ENCODE data around the gene CHGA. TPM values are rescaled to one million over a fixed set of nuclear protein-coding genes. Genes with fewer than 3 reads are reported as not detected.

Gene CHGA
- total and polyA plus RNA-seq, 2 of the 13 experiments (the other 11 are each of a cell fraction or from before 2014, with no cell fraction given): not detected

DNA sequence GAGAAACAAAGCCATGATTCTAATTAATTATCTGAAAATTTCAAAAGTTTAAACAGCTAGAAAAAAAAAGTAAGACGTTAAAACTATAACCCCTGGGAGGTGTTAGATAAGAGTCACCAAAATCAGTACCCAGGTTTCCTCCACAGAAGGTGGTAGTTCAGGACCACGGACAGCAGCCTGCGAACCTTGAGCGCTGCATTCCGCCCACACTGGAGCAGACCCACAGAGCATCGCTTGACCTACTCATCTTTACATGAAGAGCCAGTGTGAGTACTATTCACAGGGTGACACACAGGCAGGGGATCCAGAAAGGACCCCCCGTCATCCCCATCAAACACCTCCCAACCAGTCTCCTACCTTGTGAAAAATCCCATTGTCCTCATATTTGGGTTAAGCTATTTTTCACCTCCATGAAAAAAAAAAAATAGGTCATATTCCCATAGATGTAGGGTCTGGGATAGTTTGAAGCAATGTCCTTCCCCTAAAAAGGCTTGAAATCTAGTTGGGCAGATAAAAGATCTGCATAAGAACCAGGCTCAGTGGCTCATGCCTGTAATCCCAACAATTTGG lies 8.8 kb upstream of the CHGA start (continued):
- TF ChIP-seq ZNF891 (CRISPR knock-in tag; IDR thresholded peaks at IDR 0.05) (peak; percentile 48; the same call in 1 of the 2 replicates), NKX3-1 (CRISPR knock-in tag; IDR thresholded peaks at IDR 0.05) (peak; percentile 97), RFXAP (CRISPR knock-in tag; IDR thresholded peaks at IDR 0.05; ENCODE audit: borderline replicate concordance) (peak; percentile 56; the same call in 1 of the 2 replicates), KLF16 (CRISPR knock-in tag; IDR thresholded peaks at IDR 0.05) (peak in 1 of 2 experiments; percentile 86; a peak in 2 of 4 replicates), SOX5 (CRISPR knock-in tag; IDR thresholded peaks at IDR 0.05; ENCODE audit: borderline replicate concordance) (peak; percentile 34; the same call in 1 of the 2 replicates), SAP130 (CRISPR knock-in tag; IDR thresholded peaks at IDR 0.05; ENCODE audit: low read depth) (peak; percentile 56), POLR2A (IDR thresholded peaks at IDR 0.05; ENCODE audit: insufficient read depth in 1 of 2, low read depth in 2 of 2, low read length in 2 of 2) (no peak), KLF11 (CRISPR knock-in tag; IDR thresholded peaks at IDR 0.05) (peak; percentile 98), NR2C2 (CRISPR knock-in tag; IDR thresholded peaks at IDR 0.05; ENCODE audit: borderline replicate concordance) (no peak), TEAD3 (CRISPR knock-in tag; optimal IDR thresholded peaks at IDR 0.05; ENCODE audit: borderline replicate concordance) (peak; percentile 79), RFXANK (CRISPR knock-in tag; IDR thresholded peaks at IDR 0.05) (peak; percentile 51; the same call in 1 of the 2 replicates), GATAD1 (CRISPR knock-in tag; IDR thresholded peaks at IDR 0.05) (peak; percentile 56; the same call in 1 of the 2 replicates), CCDC6 (CRISPR knock-in tag; IDR thresholded peaks at IDR 0.05) (peak; percentile 70; the same call in 1 of the 2 replicates)
- TF ChIP-seq, protein P1, sequence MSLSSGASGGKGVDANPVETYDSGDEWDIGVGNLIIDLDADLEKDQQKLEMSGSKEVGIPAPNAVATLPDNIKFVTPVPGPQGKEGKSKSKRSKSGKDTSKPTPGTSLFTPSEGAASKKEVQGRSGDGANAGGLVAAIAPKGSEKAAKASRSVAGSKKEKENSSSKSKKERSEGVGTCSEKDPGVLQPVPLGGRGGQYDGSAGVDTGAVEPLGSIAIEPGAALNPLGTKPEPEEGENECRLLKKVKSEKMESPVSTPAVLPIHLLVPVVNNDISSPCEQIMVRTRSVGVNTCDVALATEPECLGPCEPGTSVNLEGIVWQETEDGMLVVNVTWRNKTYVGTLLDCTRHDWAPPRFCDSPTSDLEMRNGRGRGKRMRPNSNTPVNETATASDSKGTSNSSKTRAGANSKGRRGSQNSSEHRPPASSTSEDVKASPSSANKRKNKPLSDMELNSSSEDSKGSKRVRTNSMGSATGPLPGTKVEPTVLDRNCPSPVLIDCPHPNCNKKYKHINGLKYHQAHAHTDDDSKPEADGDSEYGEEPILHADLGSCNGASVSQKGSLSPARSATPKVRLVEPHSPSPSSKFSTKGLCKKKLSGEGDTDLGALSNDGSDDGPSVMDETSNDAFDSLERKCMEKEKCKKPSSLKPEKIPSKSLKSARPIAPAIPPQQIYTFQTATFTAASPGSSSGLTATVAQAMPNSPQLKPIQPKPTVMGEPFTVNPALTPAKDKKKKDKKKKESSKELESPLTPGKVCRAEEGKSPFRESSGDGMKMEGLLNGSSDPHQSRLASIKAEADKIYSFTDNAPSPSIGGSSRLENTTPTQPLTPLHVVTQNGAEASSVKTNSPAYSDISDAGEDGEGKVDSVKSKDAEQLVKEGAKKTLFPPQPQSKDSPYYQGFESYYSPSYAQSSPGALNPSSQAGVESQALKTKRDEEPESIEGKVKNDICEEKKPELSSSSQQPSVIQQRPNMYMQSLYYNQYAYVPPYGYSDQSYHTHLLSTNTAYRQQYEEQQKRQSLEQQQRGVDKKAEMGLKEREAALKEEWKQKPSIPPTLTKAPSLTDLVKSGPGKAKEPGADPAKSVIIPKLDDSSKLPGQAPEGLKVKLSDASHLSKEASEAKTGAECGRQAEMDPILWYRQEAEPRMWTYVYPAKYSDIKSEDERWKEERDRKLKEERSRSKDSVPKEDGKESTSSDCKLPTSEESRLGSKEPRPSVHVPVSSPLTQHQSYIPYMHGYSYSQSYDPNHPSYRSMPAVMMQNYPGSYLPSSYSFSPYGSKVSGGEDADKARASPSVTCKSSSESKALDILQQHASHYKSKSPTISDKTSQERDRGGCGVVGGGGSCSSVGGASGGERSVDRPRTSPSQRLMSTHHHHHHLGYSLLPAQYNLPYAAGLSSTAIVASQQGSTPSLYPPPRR (CRISPR knock-in tag; IDR thresholded peaks at IDR 0.05; ENCODE audit: borderline replicate concordance): no peak
- TF ChIP-seq, protein P2, sequence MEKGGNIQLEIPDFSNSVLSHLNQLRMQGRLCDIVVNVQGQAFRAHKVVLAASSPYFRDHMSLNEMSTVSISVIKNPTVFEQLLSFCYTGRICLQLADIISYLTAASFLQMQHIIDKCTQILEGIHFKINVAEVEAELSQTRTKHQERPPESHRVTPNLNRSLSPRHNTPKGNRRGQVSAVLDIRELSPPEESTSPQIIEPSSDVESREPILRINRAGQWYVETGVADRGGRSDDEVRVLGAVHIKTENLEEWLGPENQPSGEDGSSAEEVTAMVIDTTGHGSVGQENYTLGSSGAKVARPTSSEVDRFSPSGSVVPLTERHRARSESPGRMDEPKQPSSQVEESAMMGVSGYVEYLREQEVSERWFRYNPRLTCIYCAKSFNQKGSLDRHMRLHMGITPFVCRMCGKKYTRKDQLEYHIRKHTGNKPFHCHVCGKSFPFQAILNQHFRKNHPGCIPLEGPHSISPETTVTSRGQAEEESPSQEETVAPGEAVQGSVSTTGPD (CRISPR knock-in tag; IDR thresholded peaks at IDR 0.05): 0 out of 2 replicates have a peak, but pooled peaks have one; percentile 29
- TF ChIP-seq, protein P3, sequence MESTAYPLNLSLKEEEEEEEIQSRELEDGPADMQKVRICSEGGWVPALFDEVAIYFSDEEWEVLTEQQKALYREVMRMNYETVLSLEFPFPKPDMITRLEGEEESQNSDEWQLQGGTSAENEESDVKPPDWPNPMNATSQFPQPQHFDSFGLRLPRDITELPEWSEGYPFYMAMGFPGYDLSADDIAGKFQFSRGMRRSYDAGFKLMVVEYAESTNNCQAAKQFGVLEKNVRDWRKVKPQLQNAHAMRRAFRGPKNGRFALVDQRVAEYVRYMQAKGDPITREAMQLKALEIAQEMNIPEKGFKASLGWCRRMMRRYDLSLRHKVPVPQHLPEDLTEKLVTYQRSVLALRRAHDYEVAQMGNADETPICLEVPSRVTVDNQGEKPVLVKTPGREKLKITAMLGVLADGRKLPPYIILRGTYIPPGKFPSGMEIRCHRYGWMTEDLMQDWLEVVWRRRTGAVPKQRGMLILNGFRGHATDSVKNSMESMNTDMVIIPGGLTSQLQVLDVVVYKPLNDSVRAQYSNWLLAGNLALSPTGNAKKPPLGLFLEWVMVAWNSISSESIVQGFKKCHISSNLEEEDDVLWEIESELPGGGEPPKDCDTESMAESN (CRISPR knock-in tag; conservative IDR thresholded peaks at IDR 0.05): peak; percentile 68; the same call in 1 of the 2 replicates
- TF ChIP-seq, protein P4, sequence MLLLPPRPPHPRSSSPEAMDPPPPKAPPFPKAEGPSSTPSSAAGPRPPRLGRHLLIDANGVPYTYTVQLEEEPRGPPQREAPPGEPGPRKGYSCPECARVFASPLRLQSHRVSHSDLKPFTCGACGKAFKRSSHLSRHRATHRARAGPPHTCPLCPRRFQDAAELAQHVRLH (CRISPR knock-in tag; IDR thresholded peaks at IDR 0.05; ENCODE audit: borderline replicate concordance, low read depth): peak; percentile 46; the same call in 1 of the 2 replicates
- TF ChIP-seq, protein P5, sequence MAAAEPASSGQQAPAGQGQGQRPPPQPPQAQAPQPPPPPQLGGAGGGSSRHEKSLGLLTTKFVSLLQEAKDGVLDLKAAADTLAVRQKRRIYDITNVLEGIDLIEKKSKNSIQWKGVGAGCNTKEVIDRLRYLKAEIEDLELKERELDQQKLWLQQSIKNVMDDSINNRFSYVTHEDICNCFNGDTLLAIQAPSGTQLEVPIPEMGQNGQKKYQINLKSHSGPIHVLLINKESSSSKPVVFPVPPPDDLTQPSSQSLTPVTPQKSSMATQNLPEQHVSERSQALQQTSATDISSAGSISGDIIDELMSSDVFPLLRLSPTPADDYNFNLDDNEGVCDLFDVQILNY (CRISPR knock-in tag; conservative IDR thresholded peaks at IDR 0.05): no peak
- TF ChIP-seq, protein P6, sequence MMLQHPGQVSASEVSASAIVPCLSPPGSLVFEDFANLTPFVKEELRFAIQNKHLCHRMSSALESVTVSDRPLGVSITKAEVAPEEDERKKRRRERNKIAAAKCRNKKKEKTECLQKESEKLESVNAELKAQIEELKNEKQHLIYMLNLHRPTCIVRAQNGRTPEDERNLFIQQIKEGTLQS (CRISPR knock-in tag; IDR thresholded peaks at IDR 0.05): peak; percentile 55; the same call in 1 of the 2 replicates
